G401 (cell line): ENCODE data around the gene SPATA31C1. TPM values are rescaled to one million over a fixed set of nuclear protein-coding genes. Genes with fewer than 3 reads are reported as not detected.

ENCODE experiments used
- total RNA-seq: library from RNA; depleted of rRNA; stranded (reverse); fragments of >200 nt; shearing (Covaris generic); gene quantifications from 2 replicates; pipeline ENCODE4 v1.2.3, GENCODE V29; 2014; rRNA removed

SPATA31C1 gene
- total RNA-seq, 1 experiment from 2014 or later, result not detected

Other genes starting within 250 kb of the SPATA31C1 start
- gene CTSL, start 191.8 kb upstream of the SPATA31C1 start, total RNA-seq, result 38.6 and 52.7 TPM in 2 replicates
- gene SPATA31E1, start 35.1 kb upstream of the SPATA31C1 start, total RNA-seq, result not detected in 2 replicates
- gene CDK20, start 56.6 kb downstream of the SPATA31C1 start, total RNA-seq, result 6.7 and 13.8 TPM in 2 replicates
- not detected in 2 replicates for gene SPATA31C2, start 220.5 kb downstream of the SPATA31C1 start, total RNA-seq